ENCODE data around the gene MYH9.

The MYH9 gene

DNA sequence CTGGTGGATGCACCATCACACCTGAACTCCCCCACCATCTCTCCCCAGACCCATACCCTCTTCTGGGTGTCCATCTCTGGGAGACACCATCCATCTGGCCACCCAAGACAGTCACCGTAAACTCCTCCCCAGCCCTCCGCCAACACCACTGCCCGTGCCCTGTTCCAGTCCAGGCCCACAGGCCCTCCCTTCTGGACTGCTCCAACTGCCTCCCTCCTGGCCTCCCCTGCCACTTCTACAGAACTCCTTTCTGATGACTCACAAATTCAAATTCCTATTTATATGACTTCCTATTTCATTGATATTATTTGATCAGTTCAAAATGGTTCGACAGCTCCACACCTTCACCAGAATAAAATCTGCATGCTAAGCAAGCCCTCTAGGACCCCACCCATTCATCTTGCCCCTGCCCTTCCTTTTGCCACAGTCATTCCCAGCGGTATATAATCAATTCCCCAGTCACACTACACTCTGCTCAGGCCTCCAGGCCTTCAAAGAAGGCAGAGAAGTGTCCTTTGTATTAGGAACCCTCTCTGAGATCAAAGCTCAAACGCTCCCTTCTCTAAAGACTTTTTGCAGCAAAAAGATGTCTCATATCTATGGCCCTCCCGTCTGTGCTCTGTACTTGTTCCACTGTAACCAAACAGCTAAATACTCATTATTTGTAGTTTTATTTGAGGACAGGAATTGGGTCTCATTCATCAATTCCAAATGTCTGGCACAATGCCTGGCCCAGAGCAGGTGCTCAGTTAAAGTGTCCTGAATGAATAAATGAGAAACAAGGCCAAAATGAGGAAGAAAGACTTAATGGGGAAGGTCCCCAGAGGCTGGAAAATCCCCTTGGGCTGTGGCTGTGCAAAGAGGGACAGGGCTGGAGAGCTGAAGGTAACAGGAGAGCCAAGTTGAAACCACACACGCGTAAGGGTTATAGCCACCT is 29.0 kb downstream of the MYH9 start:
- TF ChIP-seq, protein P1, sequence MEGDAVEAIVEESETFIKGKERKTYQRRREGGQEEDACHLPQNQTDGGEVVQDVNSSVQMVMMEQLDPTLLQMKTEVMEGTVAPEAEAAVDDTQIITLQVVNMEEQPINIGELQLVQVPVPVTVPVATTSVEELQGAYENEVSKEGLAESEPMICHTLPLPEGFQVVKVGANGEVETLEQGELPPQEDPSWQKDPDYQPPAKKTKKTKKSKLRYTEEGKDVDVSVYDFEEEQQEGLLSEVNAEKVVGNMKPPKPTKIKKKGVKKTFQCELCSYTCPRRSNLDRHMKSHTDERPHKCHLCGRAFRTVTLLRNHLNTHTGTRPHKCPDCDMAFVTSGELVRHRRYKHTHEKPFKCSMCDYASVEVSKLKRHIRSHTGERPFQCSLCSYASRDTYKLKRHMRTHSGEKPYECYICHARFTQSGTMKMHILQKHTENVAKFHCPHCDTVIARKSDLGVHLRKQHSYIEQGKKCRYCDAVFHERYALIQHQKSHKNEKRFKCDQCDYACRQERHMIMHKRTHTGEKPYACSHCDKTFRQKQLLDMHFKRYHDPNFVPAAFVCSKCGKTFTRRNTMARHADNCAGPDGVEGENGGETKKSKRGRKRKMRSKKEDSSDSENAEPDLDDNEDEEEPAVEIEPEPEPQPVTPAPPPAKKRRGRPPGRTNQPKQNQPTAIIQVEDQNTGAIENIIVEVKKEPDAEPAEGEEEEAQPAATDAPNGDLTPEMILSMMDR (conservative IDR thresholded peaks at IDR 0.05; ENCODE audit: low read length), result no peak
- peak; percentile 50 for DNase-seq (ENCODE audit: low read depth)
- H3K4me3 ChIP-seq (ENCODE audit: low read length), result no peak overlapping the region

DNA sequence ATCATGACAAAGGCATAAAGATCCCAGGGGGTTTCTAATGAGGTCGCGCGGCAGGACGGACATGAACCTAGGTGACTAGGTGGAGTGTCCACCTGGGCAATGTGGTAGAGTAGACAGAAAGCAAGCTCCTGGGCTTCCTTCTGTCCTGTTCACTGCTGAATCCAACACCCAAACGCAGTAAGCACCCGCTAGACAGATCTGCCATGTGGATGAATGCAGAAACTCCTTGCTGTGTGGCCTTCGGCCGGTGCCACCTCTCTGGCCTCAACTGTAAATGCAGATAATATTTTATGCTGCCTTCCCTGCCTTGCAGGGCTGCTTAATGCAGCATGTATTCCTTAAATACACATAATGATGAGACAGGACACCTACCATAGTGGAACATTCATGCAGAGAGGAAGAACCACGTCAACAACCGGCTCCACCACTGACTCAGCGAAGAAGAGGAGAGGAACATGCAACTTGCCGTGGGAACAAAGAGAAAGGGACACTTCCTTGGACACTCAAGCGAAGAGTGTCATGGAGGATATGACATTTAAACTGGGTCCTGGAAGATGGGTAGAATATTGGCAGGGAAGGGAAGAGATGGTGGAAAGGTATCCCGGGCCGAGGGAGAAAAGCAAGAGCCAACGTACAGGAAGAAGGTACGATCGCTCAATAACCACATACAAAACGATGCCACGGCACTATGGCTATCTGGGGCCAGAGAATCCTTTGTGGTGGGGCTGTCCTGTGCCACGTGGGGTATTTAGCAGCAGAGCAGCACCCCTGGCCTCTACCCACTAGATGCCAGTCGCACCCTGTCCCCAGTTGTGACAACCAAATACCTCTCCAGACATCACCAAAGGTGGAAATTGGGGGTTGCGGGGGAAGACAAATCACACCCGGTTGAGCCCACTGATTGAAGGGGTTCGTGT is 30.8 kb downstream of the MYH9 start:
- TF ChIP-seq, protein P1 (conservative IDR thresholded peaks at IDR 0.05; ENCODE audit: low read length), result no peak
- H3K4me3 ChIP-seq (ENCODE audit: low read length), result no peak overlapping the region
- DNase-seq (ENCODE audit: low read depth), result no peak

DNA sequence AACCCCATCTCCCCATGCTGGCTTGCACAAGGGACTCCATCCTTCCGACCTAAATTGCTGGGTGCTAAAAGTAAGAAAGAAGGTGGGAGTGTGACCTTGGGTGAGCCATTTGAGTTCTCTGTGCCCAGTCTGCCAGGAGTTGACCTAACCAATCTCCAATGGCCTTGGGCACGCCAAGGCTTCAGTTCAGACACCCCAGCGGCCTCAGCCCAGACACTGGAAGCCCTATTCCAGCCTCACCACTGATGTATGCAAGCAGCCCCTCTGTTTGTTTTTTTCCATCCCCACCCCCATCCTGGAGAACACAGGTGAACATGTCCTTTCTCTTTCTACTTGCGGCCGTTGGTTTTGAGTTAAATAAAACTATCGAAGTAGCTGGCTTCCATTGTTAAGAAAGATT is 31.9 kb downstream of the MYH9 start:
- DNase-seq (ENCODE audit: low read depth), result no peak
- TF ChIP-seq, protein P1 (conservative IDR thresholded peaks at IDR 0.05; ENCODE audit: low read length), result no peak
- no peak overlapping the region for H3K4me3 ChIP-seq (ENCODE audit: low read length)

DNA sequence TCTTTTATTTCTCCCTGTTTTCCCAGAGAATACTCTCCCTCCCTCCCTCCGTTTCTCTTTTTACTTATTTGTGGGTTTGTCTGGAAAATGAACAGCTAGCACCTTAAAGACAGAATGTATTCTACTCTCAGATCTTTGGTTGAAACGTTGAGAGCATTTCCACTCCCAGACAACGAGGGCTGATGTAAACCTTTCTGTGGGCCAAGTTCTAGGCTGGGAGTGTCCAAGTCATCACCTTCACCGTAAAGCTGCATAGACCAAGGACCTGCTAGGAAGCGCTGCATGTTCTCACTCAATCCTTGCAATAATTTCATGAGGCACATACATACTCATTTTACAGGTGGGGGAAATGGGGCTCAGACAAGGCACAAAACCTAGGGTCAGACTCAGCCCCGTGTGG is 32.4 kb downstream of the MYH9 start:
- DNase-seq (ENCODE audit: low read depth), result peak; percentile 61
- peak overlapping the region; percentile 20 for H3K4me3 ChIP-seq (ENCODE audit: low read length)
- TF ChIP-seq, protein P1 (conservative IDR thresholded peaks at IDR 0.05; ENCODE audit: low read length), result no peak

DNA sequence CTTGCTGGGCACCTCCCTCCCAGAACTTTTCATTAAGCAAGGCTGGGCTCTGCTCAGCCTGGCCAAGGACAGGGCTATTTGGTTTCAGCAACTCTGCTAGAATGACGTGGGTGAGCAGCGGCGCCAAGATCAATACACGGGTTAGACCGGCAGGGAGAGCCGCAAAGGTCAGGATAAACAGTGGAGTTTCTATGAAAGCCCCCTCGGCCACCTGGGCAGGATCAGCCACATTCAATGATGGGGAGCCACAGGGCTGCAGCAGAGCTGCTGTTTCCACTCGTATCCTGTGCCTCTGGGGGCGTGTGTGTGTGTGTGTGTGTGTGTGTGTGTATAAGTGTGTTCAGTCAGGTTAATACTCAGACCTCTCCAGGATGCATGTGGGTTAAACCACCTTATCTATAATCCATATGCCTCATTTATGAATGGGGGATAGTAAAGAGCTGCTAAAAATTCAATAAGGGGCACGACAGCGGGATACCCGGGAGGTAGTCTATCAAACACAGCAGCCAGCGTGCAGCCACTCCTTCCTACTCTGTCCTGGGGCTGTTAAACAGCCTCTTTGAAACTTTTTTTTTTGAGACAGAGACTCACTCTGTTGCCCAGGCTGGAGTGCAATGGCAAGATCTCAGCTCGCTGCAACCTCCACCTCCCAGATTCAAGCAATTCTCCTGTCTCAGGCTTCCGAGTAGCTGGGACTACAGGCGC is 34.8 kb downstream of the MYH9 start:
- no peak for DNase-seq (ENCODE audit: low read depth)
- H3K4me3 ChIP-seq (ENCODE audit: low read length), result no peak overlapping the region
- TF ChIP-seq, protein P1 (conservative IDR thresholded peaks at IDR 0.05; ENCODE audit: low read length), result no peak

DNA sequence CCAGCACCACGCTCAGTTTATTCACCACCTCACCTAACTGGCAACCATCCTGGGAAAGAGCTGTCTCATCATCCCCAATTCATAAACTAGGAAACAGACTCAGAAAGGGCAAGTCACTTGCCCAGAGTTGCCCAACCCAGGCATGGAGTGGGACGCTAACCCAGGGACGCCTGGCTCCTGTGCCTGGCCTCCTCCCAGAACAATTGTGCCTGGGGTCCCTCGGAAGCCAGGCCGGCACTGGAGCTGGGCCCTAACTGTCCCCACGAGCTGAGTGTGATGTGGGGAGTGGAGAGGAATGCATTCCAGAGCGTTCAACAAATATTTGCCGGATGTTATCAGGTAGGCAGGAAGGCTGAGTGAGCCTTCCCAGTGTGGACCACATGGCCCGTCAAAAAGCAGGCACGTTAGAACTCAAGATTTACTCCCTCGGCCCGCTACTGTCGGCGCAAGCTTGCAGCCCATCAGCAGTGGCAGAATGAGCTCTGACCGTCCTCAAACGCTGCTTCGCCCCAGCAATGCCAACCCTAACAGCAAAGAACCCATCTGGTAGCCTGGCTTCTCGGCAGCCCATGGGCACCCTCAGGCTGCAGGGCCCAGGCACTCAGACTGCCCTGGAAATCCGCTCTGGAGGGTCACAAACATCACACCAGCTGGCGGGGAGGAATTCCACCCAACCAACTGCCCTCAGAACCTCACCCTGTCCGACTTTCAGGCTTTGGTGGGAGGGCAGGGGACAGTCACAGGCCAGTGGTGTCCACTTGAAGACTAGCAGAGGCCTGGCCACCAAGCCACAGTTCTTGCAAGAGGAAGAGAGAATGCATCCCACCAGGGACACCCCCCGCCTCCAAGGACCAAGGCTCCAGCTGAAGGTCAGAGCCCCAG is 35.6 kb downstream of the MYH9 start:
- TF ChIP-seq, protein P1 (conservative IDR thresholded peaks at IDR 0.05; ENCODE audit: low read length), result no peak
- no peak for DNase-seq (ENCODE audit: low read depth)
- no peak overlapping the region for H3K4me3 ChIP-seq (ENCODE audit: low read length)

All from AG10803 (cell line).